Jurkat, Clone E6-1 (cell line): ENCODE data around the gene LRP6.

ENCODE experiments used
- DNase-seq: peaks from one replicate; pipeline ENCODE4 v3.0.0-alpha.2; 2011; ENCODE audit warnings: low read depth, low spot score
- H3K4me3 ChIP-seq: 2 replicates; pipeline ENCODE4 v1.5.1; 2011; ENCODE audit warnings: mild to moderate bottlenecking, low read length, control low read depth, moderate library complexity

LRP6 gene

GRCh38 chr12:12224240-12224940, 42.5 kb downstream of the LRP6 start:
- no peak for DNase-seq
- H3K4me3 ChIP-seq = no peak overlapping the region

GRCh38 chr12:12221560-12221959, 45.3 kb downstream of the LRP6 start:
- DNase-seq = no peak
- no peak overlapping the region for H3K4me3 ChIP-seq

- no peak for DNase-seq
- no peak overlapping the region for H3K4me3 ChIP-seq
Measured at GRCh38 chr12:12219664-12220063, 47.2 kb downstream of the LRP6 start.

- H3K4me3 ChIP-seq = no peak overlapping the region
- DNase-seq = no peak
Measured at GRCh38 chr12:12217018-12217359, 49.9 kb downstream of the LRP6 start.

- no peak overlapping the region for H3K4me3 ChIP-seq
- no peak for DNase-seq
Measured at GRCh38 chr12:12216349-12217017, 50.4 kb downstream of the LRP6 start.

GRCh38 chr12:12214635-12215131, 52.2 kb downstream of the LRP6 start:
- DNase-seq = no peak
- no peak overlapping the region for H3K4me3 ChIP-seq

- no peak for DNase-seq
- no peak overlapping the region for H3K4me3 ChIP-seq
Measured at GRCh38 chr12:12214201-12214600, 52.6 kb downstream of the LRP6 start.

GRCh38 chr12:12212769-12213168, 54.1 kb downstream of the LRP6 start:
- DNase-seq = no peak
- H3K4me3 ChIP-seq = no peak overlapping the region

- peak; percentile 39 for DNase-seq
- no peak overlapping the region for H3K4me3 ChIP-seq
Measured at GRCh38 chr12:12210983-12211382, 55.9 kb downstream of the LRP6 start.

GRCh38 chr12:12210416-12210815, 56.4 kb downstream of the LRP6 start:
- DNase-seq = no peak
- no peak overlapping the region for H3K4me3 ChIP-seq

- H3K4me3 ChIP-seq = no peak overlapping the region
- DNase-seq = no peak
Measured at GRCh38 chr12:12209675-12210074, 57.2 kb downstream of the LRP6 start.

GRCh38 chr12:12209043-12209442, 57.8 kb downstream of the LRP6 start:
- no peak for DNase-seq
- no peak overlapping the region for H3K4me3 ChIP-seq

- no peak for DNase-seq
Measured at GRCh38 chr12:12207746-12208145, 59.1 kb downstream of the LRP6 start.

GRCh38 chr12:12206776-12207388, 60.0 kb downstream of the LRP6 start:
- H3K4me3 ChIP-seq = no peak overlapping the region
- DNase-seq = no peak

More at GRCh38 chr12:12207746-12208145, 59.1 kb downstream of the LRP6 start:
- H3K4me3 ChIP-seq = no peak overlapping the region

- no peak overlapping the region for H3K4me3 ChIP-seq
- no peak for DNase-seq
Measured at GRCh38 chr12:12202747-12203146, 64.1 kb downstream of the LRP6 start.

GRCh38 chr12:12202105-12202504, 64.7 kb downstream of the LRP6 start:
- H3K4me3 ChIP-seq = no peak overlapping the region
- no peak for DNase-seq

- no peak for DNase-seq
- no peak overlapping the region for H3K4me3 ChIP-seq
Measured at GRCh38 chr12:12201274-12201758, 65.5 kb downstream of the LRP6 start.

- DNase-seq = no peak
- no peak overlapping the region for H3K4me3 ChIP-seq
Measured at GRCh38 chr12:12200363-12200762, 66.5 kb downstream of the LRP6 start.

- no peak overlapping the region for H3K4me3 ChIP-seq
- DNase-seq = no peak
Measured at GRCh38 chr12:12198124-12198523, 68.7 kb downstream of the LRP6 start.

- DNase-seq = no peak
- no peak overlapping the region for H3K4me3 ChIP-seq
Measured at GRCh38 chr12:12197128-12197527, 69.7 kb downstream of the LRP6 start.
